HG02973 (cell line): Measurements from ENCODE around the gene KCNH1.

Experiments used
- ATAC-seq: cut with Tn5 transposase; IDR thresholded peaks from one replicate; pipeline ENCODE4 v1.9.1; 2021; ENCODE audit warnings: moderate library complexity; ENCODE audit not compliant: unreplicated experiment

Gene KCNH1

DNA sequence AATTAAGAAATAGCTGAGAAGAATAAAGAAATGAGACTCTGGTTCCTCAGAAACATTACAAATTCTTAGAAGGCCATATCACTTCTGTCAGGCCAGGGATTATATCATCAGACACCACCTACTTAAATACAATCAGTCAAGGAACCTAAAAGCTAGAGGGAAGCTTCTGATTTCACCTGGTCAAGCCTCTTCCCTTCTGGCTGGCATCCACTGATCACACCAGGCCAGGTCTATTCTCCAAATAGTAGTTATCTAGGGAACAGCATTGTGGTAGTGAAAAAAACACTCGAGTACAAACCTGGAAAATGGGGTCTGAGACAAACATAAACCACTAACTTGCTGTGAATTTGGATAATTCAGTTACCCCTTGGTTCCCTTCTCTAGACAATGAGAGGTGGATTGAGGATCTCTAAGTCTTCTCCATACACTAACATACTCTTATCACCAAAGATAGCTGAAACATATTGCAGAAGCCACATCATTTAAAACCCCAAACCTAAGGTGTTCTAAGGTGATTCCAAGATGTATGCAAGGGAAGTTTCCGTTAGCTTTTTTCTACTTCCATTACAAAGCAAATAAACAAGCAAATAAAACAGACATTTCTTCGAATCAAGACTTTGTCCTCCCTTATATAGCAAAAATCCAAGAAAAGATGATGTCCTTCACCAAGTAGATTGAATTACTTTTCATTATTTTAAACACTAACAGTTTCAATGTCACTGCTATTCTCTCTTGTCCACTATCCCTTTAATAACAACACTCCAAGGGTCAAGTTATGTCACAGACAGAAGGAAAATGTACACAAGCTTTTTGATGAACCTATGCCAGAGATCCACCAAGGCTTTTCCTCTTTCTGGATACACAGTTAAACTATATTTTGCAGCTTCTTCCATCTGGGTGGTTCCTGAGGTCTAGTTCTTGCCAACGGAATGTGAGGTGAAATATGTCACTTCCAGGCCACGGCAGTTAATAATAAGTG is 212.9 kb downstream of the KCNH1 start:
- ATAC-seq = no peak

DNA sequence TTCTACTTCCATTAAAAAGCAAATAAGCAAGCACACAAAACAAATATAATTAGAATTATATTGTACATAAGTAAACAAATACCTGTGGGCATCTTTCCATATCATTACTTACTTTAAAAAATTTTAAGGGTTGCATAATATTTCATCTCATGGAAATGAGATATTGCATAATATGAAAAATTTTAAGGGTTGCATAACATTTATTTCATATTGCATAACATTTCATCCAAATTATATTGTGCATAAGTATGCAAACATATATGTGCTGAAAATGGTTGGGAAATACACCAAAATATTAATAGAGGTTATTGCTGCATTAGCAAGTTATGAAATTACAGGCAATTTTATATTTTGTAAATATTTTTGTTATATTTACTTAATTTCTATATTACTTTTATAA is 213.7 kb downstream of the KCNH1 start:
- ATAC-seq = no peak

DNA sequence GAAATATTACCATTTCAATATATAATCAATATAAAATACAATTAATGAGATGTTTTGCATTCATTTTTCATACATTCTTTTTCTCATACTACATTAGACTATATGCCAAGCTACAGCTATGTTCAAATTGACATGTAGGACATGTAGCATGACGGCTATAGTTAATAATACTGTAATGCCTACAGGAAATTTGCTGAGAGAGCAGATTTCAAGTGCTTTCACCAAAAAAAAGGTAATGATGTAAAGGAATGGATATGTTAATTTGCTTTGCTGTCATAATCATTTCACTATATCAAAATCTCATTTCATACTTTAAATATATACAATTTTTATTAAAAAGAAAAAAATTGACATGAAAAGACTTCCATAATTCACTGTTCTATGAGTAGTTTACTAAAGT is 215.1 kb downstream of the KCNH1 start:
- ATAC-seq = no peak

DNA sequence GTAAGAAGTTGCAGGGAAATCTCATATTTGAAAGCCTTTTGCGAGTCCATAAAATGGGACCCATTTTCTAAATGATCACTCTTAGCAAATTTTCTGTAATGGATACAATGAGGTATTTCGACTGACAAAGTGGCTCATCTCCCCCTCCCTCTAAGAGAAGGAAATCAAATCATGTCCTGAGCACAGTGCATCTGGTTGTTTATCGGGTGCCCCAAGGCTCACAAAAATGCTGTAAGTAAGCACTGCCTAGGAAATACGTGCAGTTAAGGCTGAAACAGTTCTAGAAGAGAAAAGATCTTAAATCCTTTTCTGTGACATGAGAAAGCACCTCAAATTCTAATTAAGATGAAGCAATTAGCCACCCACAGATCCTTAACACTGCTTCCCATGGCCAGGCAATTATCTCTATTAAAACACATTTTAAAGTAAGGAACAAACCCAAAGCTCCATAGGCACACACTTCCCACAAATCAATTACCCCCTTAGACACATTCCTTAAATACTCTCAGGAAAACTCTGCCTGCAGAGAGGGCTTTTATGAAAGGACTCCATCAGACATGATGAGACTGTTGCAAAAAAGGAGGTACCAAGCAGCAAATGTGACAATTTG is 216.3 kb downstream of the KCNH1 start:
- no peak for ATAC-seq

DNA sequence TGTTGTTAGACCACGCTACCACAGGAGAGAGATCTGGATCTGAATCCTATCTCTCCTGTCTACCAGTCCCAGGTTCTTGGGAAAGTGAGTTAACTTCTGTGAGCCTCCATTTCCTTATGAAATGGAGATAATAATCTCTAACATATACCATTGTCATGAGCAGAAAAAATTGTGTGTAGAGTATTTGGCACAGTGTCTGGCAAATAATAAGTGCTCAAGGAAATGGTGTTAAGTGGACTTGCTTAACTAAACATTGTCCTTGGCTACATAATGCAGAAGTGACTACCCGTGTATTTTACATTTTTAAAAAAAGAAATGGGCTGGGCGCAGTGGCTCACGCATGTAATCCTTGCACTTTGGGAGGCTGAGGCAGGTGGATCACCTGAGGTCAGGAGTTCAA is 217.4 kb downstream of the KCNH1 start:
- no peak for ATAC-seq

DNA sequence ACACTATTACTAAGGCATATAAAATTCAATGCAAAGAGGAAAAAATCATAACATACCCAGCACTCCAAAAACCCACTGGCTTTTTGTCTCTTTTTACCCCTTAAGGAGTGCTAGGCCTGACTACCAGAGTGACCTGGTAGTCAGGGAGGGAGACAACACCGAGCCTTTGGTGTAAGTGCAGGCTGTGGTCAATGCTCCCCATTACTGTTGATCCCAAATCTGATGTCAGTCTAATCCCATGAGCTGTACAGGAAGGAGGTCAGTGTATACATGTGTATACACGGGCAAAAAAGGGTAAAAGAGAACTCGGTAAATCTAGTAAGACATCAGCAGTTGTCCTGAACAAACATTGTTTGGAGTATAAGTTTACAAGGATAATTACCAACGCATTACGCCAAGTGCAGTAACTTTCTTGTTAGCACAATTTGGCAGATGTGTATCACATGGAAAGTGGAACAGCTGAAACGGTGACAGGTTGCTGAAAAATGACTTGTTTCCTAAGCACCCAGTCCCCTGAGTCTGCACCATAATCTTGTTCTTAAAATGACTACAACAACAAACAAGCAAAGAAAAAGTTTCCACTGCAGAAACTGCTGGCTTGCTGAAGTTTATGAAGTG is 217.9 kb downstream of the KCNH1 start:
- no peak for ATAC-seq

DNA sequence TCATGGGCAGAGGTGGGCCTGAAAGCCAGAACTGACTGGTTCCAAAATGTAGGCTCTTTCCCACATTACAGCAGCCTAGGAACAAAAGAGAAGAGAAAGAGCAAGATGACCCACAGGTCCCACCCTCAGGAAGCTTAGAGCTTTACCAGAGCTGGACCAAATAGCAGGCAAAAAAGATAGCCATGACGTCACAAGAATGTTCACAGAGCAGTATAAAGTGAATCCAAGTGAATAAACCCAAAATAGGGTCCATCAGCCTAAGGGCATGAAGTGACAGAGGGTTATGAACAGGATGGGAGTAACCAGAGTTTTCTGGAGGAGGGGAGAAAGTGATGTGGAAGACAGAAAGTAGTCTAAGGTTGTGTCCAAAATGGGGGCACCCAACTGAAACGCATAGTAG is 221.2 kb downstream of the KCNH1 start:
- ATAC-seq = no peak

DNA sequence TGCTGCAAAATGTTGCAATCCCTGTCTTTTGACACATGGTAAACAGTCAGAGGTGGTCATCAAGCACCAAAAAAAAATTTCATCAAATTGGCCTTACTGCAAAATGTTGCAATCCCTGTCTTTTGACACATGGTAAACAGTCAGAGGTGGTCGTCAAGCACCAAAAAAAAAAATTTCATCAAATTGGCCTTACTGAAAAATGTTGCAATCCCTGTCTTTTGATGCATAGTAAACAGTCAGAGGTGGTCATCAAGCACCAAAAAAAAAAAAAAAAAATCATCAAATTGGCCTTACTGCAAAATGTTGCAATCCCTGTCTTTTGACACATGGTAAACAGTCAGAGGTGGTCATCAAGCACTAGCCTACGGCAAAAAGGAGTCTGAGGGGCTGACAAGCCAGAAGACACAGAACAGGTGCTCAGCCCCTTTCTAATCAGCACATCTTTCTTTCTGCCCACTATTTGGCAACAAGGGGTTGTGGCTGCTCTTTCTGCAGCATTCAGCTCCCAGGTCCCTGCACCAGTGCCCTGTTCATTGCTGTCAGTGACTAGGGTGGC is 223.8 kb downstream of the KCNH1 start:
- ATAC-seq = no peak

DNA sequence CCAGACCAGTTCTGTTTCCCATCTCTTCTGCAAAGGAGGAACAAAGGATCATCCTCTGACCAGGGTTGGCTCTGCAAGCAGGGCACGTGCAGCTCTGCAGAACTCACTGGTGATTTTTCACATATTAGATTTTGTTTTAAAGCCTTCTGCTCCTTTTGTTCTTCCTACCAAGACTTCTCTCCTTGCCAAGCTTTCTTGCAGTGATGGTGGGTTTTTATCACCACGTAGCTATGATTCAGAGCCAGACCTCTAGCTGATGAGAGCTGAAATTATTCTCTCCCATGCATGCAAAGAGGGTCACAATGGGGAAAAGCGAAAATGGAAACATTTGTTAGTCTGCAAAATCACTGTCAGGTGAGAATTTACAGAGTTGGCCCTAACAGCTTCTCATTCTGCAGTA is 225.2 kb downstream of the KCNH1 start:
- no peak for ATAC-seq

DNA sequence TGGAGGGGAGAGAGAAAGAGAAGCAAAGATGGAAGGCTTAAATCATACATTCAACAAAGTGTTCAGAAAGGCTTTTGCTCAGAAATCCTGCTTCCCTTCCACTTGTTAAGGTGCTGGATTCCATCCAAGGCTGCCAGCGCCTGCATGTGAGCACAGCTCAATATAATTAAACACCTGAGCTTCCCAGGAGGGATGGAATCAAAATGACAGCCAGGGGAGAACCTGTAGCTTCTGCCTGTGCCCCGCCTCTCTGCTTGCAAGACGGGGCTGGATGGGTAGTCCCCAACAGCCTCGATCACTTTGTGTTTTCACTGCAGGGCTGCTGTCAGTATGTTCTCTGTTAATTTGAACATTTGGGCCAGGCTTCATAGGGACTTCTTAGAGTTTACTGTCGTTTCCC is 225.7 kb downstream of the KCNH1 start:
- ATAC-seq = no peak

DNA sequence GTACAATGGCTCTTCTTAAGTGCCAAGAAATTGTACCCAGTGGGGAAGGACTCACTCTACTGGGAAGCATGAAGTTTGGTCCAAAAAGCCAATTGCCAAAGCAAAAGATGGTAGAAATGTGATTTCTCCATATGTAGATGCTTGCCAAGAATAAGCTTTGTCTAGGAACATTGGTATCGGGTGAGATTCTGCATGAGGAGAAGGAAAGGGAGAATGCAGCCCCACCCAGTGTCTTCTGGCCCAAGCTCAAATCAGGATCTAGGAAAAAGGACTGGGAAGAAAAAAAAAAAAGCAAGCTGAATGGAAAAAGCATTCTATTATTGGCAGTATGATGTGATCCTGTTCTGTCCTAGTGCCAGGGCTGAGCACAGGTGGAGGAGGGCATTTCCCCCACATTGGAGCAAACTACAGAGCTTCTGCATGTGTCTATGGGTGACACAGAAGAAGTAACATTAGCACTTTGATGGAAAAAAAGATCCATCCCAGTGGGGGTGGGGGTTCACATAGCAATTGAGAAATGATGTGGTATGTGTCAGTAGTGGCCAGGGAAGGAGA is 226.6 kb downstream of the KCNH1 start:
- no peak for ATAC-seq

DNA sequence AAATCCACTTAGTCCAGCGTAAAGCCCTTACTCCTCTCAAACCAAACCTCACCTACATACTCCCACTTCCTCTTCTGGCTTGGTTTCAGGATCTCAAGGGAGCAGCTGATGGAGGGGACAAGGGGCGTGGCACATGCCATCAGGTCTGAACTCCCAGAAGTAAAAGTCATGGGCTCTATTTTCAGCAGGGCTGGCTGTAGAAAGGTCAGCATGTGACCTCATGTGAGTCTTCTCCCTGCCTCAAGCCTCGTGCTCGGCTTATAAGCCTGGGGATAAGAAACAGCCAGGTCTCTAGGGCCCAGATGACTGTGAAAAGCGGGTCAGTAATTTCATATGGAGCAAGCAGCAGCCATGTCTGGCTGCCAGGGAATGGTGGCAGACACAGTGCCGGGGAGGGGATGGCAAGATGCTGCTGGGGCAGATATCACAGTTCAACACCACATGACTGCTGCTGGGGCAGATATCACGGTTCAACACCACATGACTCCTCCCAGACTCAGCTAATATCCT is 227.9 kb downstream of the KCNH1 start:
- ATAC-seq = no peak

DNA sequence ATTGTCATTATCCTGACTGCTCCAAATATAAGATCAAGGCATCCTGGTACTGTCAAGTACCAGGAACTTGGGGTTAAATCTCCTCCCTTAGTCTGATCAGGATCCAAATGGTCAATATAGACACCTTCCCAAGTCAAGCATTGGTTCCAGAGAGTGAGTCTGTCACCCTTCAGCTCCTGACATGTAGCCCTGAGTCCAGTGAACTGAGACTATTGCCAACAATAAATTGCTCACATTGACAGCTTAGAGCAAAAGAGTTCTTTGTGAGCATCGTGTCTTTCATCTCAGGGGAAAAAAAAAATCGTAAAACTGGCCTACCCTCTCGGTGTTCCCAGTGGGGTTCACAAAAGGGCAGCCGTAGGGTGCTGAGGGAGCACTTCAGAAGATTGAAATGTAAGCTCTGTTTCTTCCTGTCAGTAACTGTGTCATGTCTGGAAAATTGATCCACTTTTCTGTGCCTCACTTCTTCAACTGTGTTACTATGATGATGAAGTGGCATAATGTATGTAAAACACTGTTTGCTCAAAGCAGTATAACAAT is 228.5 kb downstream of the KCNH1 start:
- ATAC-seq = no peak

DNA sequence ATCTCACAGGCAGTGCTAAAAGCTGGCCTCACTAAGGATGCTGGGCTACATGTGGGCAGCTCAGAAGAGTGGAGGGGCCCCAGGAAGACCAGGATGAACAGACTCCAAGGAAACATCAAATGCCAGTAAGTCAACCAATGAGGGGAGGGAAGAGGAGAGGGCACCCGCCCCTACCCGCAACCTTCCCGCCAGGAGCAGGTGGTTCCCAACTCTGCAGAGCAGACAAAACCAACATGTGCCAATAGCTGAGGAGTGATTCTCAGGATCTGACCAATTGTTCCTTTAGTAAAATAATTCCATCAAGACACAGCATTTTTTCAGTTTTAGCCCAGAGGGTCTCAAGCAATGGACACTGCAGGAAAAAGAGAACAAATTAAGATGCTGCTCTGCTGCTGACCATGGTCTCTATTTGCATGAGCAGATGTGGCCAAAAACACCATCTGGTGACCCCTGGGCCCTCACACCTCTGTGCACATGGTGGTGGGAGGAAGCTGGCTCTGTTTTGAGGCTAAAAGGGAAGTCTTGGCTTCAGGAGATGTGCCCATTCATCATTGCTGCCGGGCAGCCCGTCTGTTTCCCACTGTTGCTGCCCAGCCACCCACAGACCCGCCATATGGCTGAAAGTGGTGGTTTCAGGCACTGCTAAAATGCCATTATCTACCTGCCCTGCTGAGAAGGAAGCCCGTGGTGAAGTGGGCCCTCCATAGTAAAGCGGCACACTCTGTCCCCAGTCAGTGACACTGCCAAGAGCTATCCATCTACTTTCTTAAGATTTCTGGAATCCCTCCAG is 231.8 kb downstream of the KCNH1 start:
- ATAC-seq = no peak

DNA sequence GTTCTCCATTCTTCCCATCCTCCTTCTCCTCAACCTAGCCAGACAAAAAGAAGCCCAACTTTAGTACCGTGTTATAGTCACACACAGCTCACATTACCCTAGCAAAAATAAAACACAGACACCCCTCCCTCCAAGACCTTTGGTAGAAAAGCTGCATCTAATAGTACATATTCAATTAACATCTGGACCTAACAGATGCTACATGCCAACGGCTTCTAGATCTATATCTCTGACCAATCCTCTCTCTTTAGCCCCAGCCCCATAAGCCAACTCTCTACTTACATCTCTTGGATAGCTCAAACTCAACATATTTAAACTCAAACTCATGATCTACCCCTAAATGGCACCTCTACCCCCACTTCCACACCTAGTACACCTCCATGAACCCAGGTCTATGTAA is 233.1 kb downstream of the KCNH1 start:
- ATAC-seq = no peak

DNA sequence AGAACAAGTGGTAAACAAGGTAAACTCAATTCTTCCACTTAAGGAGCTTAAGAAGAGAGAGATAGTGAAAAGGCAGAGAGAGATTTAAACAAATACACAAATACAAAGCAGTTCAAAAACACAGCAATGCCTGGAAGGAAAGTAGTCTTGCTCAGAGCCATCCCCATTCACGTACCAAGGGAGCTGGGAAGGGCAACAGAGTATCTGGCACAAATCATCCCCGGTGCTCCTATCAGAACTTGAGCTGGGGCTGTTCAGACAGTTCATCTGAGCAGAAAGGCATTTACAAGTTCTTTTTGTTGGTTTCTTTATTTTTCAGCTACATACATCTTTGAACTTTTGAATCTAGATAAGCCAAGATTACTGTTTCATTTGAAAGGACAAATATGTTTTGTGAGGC is 233.9 kb downstream of the KCNH1 start:
- ATAC-seq = no peak

DNA sequence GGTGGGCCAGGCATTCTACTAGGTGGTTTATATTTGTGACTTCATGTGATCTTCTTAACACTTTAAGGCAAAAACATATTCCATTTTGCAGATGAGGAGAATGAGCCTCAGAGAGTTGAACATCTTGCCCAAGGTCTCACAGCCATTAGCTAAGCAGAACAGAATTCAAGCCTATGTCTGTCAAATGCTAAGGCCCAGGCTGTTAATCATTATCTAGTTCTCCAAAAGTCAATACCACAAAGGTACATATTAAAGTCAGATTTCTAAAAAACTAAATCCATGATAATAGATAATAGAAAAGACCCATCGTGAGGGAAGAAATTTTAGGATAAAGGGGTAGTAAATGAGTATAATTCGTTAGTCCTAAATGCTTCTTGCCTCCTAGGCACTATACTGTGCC is 234.3 kb downstream of the KCNH1 start:
- no peak for ATAC-seq

DNA sequence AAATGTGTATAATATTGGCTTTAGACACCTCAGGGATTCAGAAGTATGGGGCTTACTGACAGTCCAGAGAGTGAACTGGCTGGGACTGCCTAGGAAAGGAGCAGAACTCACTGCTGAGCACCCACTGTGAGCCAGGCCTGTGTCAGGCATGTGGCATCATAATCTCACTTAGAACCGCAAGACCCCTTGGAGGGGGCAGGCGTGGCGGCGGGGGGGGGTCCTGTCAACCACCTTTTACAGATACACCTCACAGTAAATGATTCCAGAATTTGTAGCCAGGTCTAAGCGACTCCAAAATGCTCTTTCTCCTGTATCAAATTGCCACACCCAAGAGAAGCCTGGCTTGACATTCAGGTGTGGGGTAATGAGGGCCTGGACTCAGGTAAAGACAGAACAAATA is 235.5 kb downstream of the KCNH1 start:
- no peak for ATAC-seq

DNA sequence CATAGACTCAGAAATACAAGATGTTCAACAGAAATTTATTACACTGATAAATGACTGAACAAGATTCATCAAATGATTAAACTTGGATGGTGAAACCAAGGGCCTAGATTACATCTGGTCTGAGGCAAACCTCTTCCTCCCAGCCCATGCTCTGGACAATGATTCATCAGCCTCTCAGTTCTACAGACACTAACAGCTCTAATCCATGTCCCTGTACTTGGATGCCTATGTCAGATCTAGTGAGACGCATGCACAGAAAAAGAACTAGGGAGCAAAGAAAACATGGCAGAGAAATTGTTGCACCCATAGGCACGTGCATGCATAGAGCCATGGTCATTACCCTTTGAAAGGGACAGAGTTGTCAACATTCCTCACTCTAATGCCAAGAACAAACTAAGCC is 250.1 kb downstream of the KCNH1 start:
- no peak for ATAC-seq
